ENCODE data around the gene BPIFB4.
"Not testable (repeated sequence)": the region's sequence is repeated elsewhere in the genome, so short reads cannot be mapped to it uniquely, and the experiment has no call there.

Gene BPIFB4

DNA sequence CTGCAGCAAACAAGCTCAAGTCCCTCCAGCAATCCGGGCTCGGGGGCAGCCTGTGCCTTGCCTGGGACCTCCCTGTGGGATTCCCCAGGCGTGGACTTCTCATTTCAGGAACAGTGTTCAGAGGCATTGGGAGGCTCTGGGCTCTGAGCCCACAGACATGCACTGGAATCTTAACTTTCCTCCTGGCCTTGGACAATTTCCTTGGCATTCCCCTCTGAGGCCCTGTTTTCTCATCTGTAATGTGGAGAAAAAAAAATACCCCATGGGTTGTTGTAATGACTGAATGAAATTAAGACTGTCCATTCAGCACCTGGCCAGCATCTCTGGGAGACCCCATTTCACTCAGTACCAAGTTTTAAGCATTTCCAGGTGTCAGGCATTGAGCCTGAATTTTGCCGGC, 17.6 kb downstream of the BPIFB4 start:
- Histone ChIP-seq H3K36me3 (no peaks in the 10 kb centered on the region), H3K27me3 (no peaks in the 10 kb centered on the region), H3K27ac (no peak overlapping the region), H3K9ac (no peak overlapping the region), H4K20me1 (no peaks in the 10 kb centered on the region), H3K4me3 (no peak overlapping the region), H3K9me3 (no peaks in the 10 kb centered on the region), H3K4me2 (no peak overlapping the region), H3K4me1 (no peaks in the 10 kb centered on the region)
- no peak for TF ChIP-seq Cebpa-rat (IDR thresholded peaks at IDR 0.05)

DNA sequence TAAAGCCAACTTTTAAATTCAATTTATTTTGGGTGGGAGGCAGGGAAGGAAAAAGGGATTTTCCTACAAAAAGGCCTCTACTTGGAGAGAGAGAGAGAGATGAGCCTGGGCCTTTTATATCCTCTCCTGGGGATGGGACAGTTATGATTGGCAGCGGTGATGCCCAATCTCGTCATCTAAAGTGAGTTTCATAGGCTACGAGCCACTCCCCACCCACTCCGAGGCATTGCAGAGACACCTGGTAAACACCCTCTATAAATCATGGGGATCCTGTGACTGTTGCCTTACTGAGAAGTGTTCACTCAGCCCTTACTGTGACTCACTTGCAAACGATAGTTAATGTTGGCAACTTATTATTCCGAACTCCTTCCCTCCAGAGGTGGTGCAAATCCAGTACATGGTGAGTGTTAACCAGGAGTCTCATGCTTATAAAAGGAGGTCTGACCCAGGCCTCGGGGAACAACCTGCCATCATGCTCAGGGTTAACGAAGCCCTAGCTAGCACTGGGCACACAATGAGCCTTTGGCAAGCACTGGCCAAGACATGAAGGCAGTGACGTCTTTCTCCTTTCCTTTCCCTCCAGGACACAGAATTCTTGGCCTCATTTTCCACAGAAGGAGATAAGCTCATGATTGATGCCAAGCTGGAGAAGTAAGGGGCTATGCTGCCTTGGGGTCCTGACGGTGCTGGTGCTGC, 20.5 kb downstream of the BPIFB4 start:
- Histone ChIP-seq H3K27ac (no peak overlapping the region), H4K20me1 (no peaks in the 10 kb centered on the region), H3K4me1 (no peaks in the 10 kb centered on the region), H3K9me3 (no peaks in the 10 kb centered on the region), H3K36me3 (no peaks in the 10 kb centered on the region), H3K9ac (no peak overlapping the region), H3K4me3 (no peak overlapping the region), H3K27me3 (no peaks in the 10 kb centered on the region), H3K4me2 (no peak overlapping the region)
- TF ChIP-seq Cebpa-rat (IDR thresholded peaks at IDR 0.05) = no peak

GRCh38 chr20:33103556-33103955, 24.1 kb downstream of the BPIFB4 start:
- H3K9me3 ChIP-seq = no peaks in the 10 kb centered on the region
- no peaks in the 10 kb centered on the region for H3K36me3 ChIP-seq
- H3K4me2 ChIP-seq = no peak overlapping the region
- H4K20me1 ChIP-seq = no peaks in the 10 kb centered on the region
- no peak overlapping the region for H3K27ac ChIP-seq
- H3K9ac ChIP-seq = no peak overlapping the region
- H3K27me3 ChIP-seq = no peaks in the 10 kb centered on the region
- no peak for TF ChIP-seq Cebpa-rat (IDR thresholded peaks at IDR 0.05)
- no peaks in the 10 kb centered on the region for H3K4me1 ChIP-seq
- H3K4me3 ChIP-seq = no peak overlapping the region

- H3K36me3 ChIP-seq = no peaks in the 10 kb centered on the region
- H3K4me2 ChIP-seq = no peak overlapping the region
- H4K20me1 ChIP-seq = no peaks in the 10 kb centered on the region
- no peaks in the 10 kb centered on the region for H3K27me3 ChIP-seq
- H3K27ac ChIP-seq = no peak overlapping the region
- no peak overlapping the region for H3K4me3 ChIP-seq
- H3K9ac ChIP-seq = no peak overlapping the region
- H3K4me1 ChIP-seq = no peaks in the 10 kb centered on the region
- no peaks in the 10 kb centered on the region for H3K9me3 ChIP-seq
- no peak for TF ChIP-seq Cebpa-rat (IDR thresholded peaks at IDR 0.05)
Measured at GRCh38 chr20:33104336-33104735, 24.9 kb downstream of the BPIFB4 start.

DNA sequence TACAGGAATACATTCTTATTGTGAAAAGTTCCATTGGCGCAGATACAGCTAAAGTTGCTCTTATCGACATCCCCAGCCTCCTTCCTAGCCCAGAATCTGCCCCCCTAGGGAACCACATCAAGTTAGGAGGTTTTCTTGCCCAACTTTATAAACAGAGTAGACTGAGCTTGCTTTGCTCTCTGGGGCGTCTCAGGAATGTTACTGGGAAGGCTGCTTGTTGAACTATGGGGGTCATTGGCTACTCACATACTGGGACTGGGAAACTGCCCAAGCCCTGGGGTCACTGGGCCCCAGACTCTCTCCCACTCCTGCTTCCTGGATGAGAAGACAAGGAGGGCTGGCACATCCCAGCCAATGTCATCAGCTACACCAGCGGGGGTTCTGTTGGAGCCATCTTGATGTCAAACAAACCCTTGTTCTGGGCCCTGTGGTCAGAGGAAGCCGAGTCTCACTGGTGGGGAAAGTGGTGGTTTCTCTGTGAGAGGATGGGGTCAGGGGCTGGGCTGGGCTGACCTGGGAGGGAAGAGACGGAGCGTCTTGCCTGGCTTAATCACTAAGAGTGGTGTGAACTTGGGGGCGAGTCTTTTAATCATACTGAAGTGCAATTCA, 26.0 kb downstream of the BPIFB4 start:
- H3K27ac ChIP-seq = no peak overlapping the region
- H4K20me1 ChIP-seq = no peaks in the 10 kb centered on the region
- H3K9ac ChIP-seq = no peak overlapping the region
- H3K4me2 ChIP-seq = no peak overlapping the region
- H3K4me1 ChIP-seq = no peaks in the 10 kb centered on the region
- H3K9me3 ChIP-seq = no peaks in the 10 kb centered on the region
- TF ChIP-seq Cebpa-rat (IDR thresholded peaks at IDR 0.05) = no peak
- no peaks in the 10 kb centered on the region for H3K27me3 ChIP-seq
- H3K36me3 ChIP-seq = no peaks in the 10 kb centered on the region
- no peak overlapping the region for H3K4me3 ChIP-seq

- not testable (repeated sequence) for H3K4me1 ChIP-seq, H3K9ac ChIP-seq, H3K36me3 ChIP-seq, H3K4me3 ChIP-seq, H3K27ac ChIP-seq, H3K27me3 ChIP-seq, H4K20me1 ChIP-seq, H3K4me2 ChIP-seq, H3K9me3 ChIP-seq
Measured at GRCh38 chr20:33106058-33106620, 26.7 kb downstream of the BPIFB4 start.

GRCh38 chr20:33108661-33109060, 29.2 kb downstream of the BPIFB4 start:
- Histone ChIP-seq H3K4me1 (no peaks in the 10 kb centered on the region), H3K9me3 (peaks cover 6% of the 10 kb centered on the region; the same call in 1 of the 2 replicates), H4K20me1 (no peaks in the 10 kb centered on the region), H3K27ac (no peak overlapping the region), H3K4me3 (no peak overlapping the region), H3K27me3 (no peaks in the 10 kb centered on the region), H3K4me2 (no peak overlapping the region), H3K9ac (no peak overlapping the region), H3K36me3 (no peaks in the 10 kb centered on the region)
- no peak for TF ChIP-seq Cebpa-rat (IDR thresholded peaks at IDR 0.05)

GRCh38 chr20:33110147-33110825, 30.8 kb downstream of the BPIFB4 start:
- Histone ChIP-seq H3K27ac (no peak overlapping the region), H4K20me1 (no peaks in the 10 kb centered on the region), H3K4me1 (no peaks in the 10 kb centered on the region), H3K9ac (no peak overlapping the region), H3K27me3 (no peaks in the 10 kb centered on the region), H3K9me3 (peaks cover 12% of the 10 kb centered on the region), H3K4me3 (no peak overlapping the region), H3K4me2 (no peak overlapping the region), H3K36me3 (no peaks in the 10 kb centered on the region)
- no peak for TF ChIP-seq Cebpa-rat (IDR thresholded peaks at IDR 0.05)

DNA sequence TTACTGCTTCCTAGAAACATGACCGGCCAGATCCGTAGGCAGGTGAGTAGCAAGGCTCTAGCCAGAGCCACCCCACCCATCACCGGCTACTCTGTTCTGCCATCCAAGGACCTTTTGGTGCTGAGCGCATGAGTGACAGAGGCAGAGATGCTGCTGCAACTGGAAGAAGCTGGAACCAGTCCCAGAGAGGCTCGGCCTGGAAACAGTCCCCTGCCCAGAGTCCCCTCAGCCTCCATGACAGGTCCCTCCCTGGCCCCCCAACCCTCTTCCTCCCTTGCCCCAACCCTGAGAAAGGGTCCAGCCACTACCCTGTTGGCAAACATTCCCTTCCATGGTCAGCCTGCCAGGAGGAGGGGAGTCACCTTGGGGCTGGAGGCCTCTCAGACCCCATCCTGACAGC, 31.9 kb downstream of the BPIFB4 start:
- Histone ChIP-seq H3K9me3 (peaks cover 18% of the 10 kb centered on the region), H3K27me3 (no peaks in the 10 kb centered on the region), H3K27ac (no peak overlapping the region), H4K20me1 (no peaks in the 10 kb centered on the region), H3K36me3 (no peaks in the 10 kb centered on the region), H3K9ac (no peak overlapping the region), H3K4me3 (no peak overlapping the region), H3K4me2 (no peak overlapping the region), H3K4me1 (no peaks in the 10 kb centered on the region)
- no peak for TF ChIP-seq Cebpa-rat (IDR thresholded peaks at IDR 0.05)
